ENCODE measurements around the gene CEACAM1. TPM values are rescaled to one million over a fixed set of nuclear protein-coding genes. Genes with fewer than 3 reads are reported as not detected.
"Not testable (repeated sequence)": the region's sequence is repeated elsewhere in the genome, so short reads cannot be mapped to it uniquely, and the experiment has no call there.

CEACAM1 gene
- polyA plus RNA-seq, 4 donors, result 16.3 to 54.2 (median 32.9) TPM

DNA sequence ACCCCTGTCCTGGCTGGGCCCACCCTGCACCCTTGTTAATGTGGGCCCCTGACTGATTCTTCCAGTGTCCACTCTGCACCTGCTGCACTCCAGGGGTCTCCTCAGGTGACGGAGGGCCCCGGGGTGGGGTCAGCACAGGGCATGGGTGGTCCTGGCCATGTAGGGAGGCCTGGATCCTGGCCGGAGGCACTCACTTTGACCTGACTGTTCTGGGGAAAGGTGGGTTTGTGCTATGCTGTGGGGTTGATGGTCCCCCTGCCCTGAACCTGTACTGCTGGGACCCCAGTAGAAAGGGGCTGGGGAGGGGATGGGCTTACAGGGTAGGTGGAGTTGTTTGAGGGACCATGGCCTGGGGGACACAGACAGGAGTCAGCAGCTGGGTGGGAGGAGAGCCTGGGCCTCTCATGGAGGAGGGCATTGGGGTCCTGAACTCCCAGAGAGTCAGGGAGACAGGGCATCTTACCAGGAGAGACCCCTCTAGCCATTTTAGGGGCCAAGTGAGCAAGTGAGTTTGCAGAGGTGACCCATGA lies 25.8 kb upstream of the CEACAM1 start:
- 77 to 92% (median 88%) methylated on average over 3 of the region's 3 CpGs for WGBS, 3 donors
- peaks cover 0 to 2% (median 0%) of the 10 kb centered on the region in 3 donors for H3K27me3 ChIP-seq (ENCODE audit: control insufficient read depth in 3 of 3, insufficient read depth in 3 of 3, low read length in 3 of 3)
- H3K36me3 ChIP-seq (ENCODE audit: control insufficient read depth in 3 of 3, insufficient read depth in 2 of 3, low read depth in 1 of 3, low read length in 3 of 3), result no peaks in the 10 kb centered on the region
- H3K9me3 ChIP-seq (ENCODE audit: control insufficient read depth in 2 of 2, insufficient read depth in 1 of 2, low read depth in 1 of 2, low read length in 1 of 2), result peaks cover 0 to 5% of the 10 kb centered on the region in 2 donors
- H3K27ac ChIP-seq (ENCODE audit: low read depth in 1 of 3, low read length in 2 of 3), result no peak overlapping the region
- H3K4me1 ChIP-seq (ENCODE audit: control insufficient read depth in 3 of 3, insufficient read depth in 2 of 3, low read depth in 1 of 3, low read length in 2 of 3), result no peaks in the 10 kb centered on the region
- no peak overlapping the region for H3K4me3 ChIP-seq (ENCODE audit: low read depth in 1 of 3, low read length in 3 of 3)
- FAIRE-seq (no peak), DNase-seq (no peak)

GRCh38 chr19:42553292-42554045 lies 25.2 kb upstream of the CEACAM1 start:
- H3K27ac ChIP-seq (ENCODE audit: low read depth in 1 of 3, low read length in 2 of 3), result no peak overlapping the region
- no peaks in the 10 kb centered on the region for H3K4me1 ChIP-seq (ENCODE audit: control insufficient read depth in 3 of 3, insufficient read depth in 2 of 3, low read depth in 1 of 3, low read length in 2 of 3)
- H3K36me3 ChIP-seq (ENCODE audit: control insufficient read depth in 3 of 3, insufficient read depth in 2 of 3, low read depth in 1 of 3, low read length in 3 of 3), result no peaks in the 10 kb centered on the region
- peaks cover 0 to 10% of the 10 kb centered on the region in 2 donors for H3K9me3 ChIP-seq (ENCODE audit: control insufficient read depth in 2 of 2, insufficient read depth in 1 of 2, low read depth in 1 of 2, low read length in 1 of 2)
- peaks cover 0 to 2% (median 0%) of the 10 kb centered on the region in 3 donors for H3K27me3 ChIP-seq (ENCODE audit: control insufficient read depth in 3 of 3, insufficient read depth in 3 of 3, low read length in 3 of 3)
- no peak overlapping the region for H3K4me3 ChIP-seq (ENCODE audit: low read depth in 1 of 3, low read length in 3 of 3)
- FAIRE-seq (no peak), DNase-seq (no peak)
- WGBS, 3 donors, result 63 to 71% (median 65%) methylated on average over 8 of the region's 8 CpGs

DNA sequence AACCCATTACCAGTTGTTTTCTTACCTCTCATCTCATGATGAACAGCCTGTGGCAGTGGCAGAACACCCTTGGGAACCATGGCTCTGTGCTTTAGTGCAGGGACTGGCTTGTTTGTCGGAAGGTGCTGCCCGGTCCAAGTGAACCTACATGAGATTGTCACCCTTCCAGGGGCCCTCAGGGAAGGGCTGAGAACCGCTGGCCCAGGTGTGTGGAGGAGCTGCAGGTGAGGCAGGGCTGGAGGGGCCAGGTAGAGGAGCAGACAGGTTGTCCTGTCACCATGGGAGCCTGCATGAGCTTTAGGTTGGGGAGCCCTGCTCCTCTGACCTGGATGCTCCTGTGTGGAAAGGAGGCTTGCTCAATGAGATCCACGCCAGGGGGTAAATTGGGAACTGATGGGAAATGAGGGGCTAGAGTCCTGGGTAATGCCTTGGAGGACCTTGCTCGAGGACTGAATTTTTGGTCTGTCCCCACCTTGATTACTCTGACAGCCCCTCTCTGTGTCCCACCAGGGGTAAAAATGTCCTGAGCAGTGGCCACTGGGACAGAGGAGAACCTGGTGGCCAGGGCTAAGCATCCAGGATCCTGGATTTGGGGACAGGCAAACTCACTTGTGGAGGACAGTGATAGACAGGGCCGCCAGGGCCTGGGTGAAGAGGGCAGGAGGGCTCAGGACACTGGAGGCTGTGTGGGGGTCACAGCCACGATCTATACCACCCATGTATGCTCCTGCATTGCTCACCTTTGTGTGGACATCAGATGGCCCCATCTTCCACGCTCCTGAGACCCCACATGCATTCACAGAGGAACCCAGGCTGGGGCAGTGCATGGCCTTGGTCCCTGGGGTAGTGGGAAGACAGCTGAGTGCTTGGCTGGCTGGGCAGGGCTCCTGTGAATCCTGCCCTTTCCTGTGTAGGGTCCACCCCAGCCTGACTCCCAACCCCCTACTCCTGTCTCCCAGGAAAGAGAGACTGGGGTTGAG lies 24.1 kb upstream of the CEACAM1 start:
- Histone ChIP-seq H3K4me1 (ENCODE audit: control insufficient read depth in 3 of 3, insufficient read depth in 2 of 3, low read depth in 1 of 3, low read length in 2 of 3) (no peaks in the 10 kb centered on the region), H3K9me3 (ENCODE audit: control insufficient read depth in 2 of 2, insufficient read depth in 1 of 2, low read depth in 1 of 2, low read length in 1 of 2) (peaks cover 0 to 10% of the 10 kb centered on the region in 2 donors), H3K36me3 (ENCODE audit: control insufficient read depth in 3 of 3, insufficient read depth in 2 of 3, low read depth in 1 of 3, low read length in 3 of 3) (no peaks in the 10 kb centered on the region), H3K4me3 (ENCODE audit: low read depth in 1 of 3, low read length in 3 of 3) (no peak overlapping the region), H3K27me3 (ENCODE audit: control insufficient read depth in 3 of 3, insufficient read depth in 3 of 3, low read length in 3 of 3) (peaks cover 0 to 2% (median 0%) of the 10 kb centered on the region in 3 donors), H3K27ac (ENCODE audit: low read depth in 1 of 3, low read length in 2 of 3) (no peak overlapping the region)
- 65 to 79% (median 69%) methylated on average over 8 of the region's 8 CpGs for WGBS, 3 donors
- no peak for DNase-seq
- FAIRE-seq, result no peak

- H3K36me3 ChIP-seq (ENCODE audit: control insufficient read depth in 3 of 3, insufficient read depth in 2 of 3, low read depth in 1 of 3, low read length in 3 of 3); H3K27ac ChIP-seq (ENCODE audit: low read depth in 1 of 3, low read length in 2 of 3); FAIRE-seq; H3K9me3 ChIP-seq (ENCODE audit: control insufficient read depth in 2 of 2, insufficient read depth in 1 of 2, low read depth in 1 of 2, low read length in 1 of 2); H3K27me3 ChIP-seq (ENCODE audit: control insufficient read depth in 3 of 3, insufficient read depth in 3 of 3, low read length in 3 of 3); H3K4me3 ChIP-seq (ENCODE audit: low read depth in 1 of 3, low read length in 3 of 3); H3K4me1 ChIP-seq (ENCODE audit: control insufficient read depth in 3 of 3, insufficient read depth in 2 of 3, low read depth in 1 of 3, low read length in 2 of 3); DNase-seq: not testable (repeated sequence)
- 88 to 95% (median 94%) methylated on average over 6 of the region's 6 CpGs for WGBS, 3 donors
These were observed 22.2 kb upstream of the CEACAM1 start for GRCh38 chr19:42550521-42550920.

DNA sequence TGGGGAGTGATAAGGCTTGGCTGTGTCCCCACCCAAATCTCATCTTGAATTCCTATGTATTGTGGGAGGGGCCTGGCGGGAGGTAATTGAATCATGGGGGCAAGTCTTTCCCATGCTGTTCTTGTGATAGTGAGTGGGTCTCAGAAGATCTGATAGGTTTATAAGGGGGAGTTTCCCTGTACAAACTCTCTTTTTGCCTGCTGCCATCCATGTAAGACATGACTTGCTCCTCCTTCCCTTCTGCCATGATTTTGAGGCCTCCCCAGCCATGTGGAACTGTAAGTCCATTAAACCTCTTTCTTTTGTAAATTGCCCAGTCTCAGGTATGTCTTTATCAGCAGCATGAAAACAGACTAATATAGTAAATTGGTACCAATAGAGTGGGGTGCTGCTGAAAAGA lies 20.8 kb upstream of the CEACAM1 start:
- 55 to 92% (median 88%) methylated on average over 1 of the region's 1 CpG for WGBS, 3 donors
- H3K36me3 ChIP-seq (ENCODE audit: control insufficient read depth in 3 of 3, insufficient read depth in 2 of 3, low read depth in 1 of 3, low read length in 3 of 3); FAIRE-seq; H3K4me1 ChIP-seq (ENCODE audit: control insufficient read depth in 3 of 3, insufficient read depth in 2 of 3, low read depth in 1 of 3, low read length in 2 of 3); H3K27ac ChIP-seq (ENCODE audit: low read depth in 1 of 3, low read length in 2 of 3); DNase-seq; H3K27me3 ChIP-seq (ENCODE audit: control insufficient read depth in 3 of 3, insufficient read depth in 3 of 3, low read length in 3 of 3); H3K9me3 ChIP-seq (ENCODE audit: control insufficient read depth in 2 of 2, insufficient read depth in 1 of 2, low read depth in 1 of 2, low read length in 1 of 2); H3K4me3 ChIP-seq (ENCODE audit: low read depth in 1 of 3, low read length in 3 of 3): not testable (repeated sequence)

GRCh38 chr19:42548552-42548951 lies 20.3 kb upstream of the CEACAM1 start:
- DNase-seq (no peak), FAIRE-seq (no peak)
- Histone ChIP-seq H3K27ac (ENCODE audit: low read depth in 1 of 3, low read length in 2 of 3) (no peak overlapping the region), H3K4me1 (ENCODE audit: control insufficient read depth in 3 of 3, insufficient read depth in 2 of 3, low read depth in 1 of 3, low read length in 2 of 3) (no peaks in the 10 kb centered on the region), H3K4me3 (ENCODE audit: low read depth in 1 of 3, low read length in 3 of 3) (no peak overlapping the region), H3K27me3 (ENCODE audit: control insufficient read depth in 3 of 3, insufficient read depth in 3 of 3, low read length in 3 of 3) (peaks cover 0 to 3% (median 0%) of the 10 kb centered on the region in 3 donors), H3K36me3 (ENCODE audit: control insufficient read depth in 3 of 3, insufficient read depth in 2 of 3, low read depth in 1 of 3, low read length in 3 of 3) (no peaks in the 10 kb centered on the region), H3K9me3 (ENCODE audit: control insufficient read depth in 2 of 2, insufficient read depth in 1 of 2, low read depth in 1 of 2, low read length in 1 of 2) (peaks cover 0 to 10% of the 10 kb centered on the region in 2 donors)
- WGBS, 3 donors, result 58 to 62% (median 60%) methylated on average over 4 of the region's 4 CpGs

GRCh38 chr19:42547929-42548328 lies 19.6 kb upstream of the CEACAM1 start:
- Histone ChIP-seq H3K4me3 (ENCODE audit: low read depth in 1 of 3, low read length in 3 of 3) (no peak overlapping the region), H3K27me3 (ENCODE audit: control insufficient read depth in 3 of 3, insufficient read depth in 3 of 3, low read length in 3 of 3) (peaks cover 0 to 3% (median 0%) of the 10 kb centered on the region in 3 donors), H3K4me1 (ENCODE audit: control insufficient read depth in 3 of 3, insufficient read depth in 2 of 3, low read depth in 1 of 3, low read length in 2 of 3) (no peaks in the 10 kb centered on the region), H3K36me3 (ENCODE audit: control insufficient read depth in 3 of 3, insufficient read depth in 2 of 3, low read depth in 1 of 3, low read length in 3 of 3) (no peaks in the 10 kb centered on the region), H3K9me3 (ENCODE audit: control insufficient read depth in 2 of 2, insufficient read depth in 1 of 2, low read depth in 1 of 2, low read length in 1 of 2) (peaks cover 0 to 10% of the 10 kb centered on the region in 2 donors), H3K27ac (ENCODE audit: low read depth in 1 of 3, low read length in 2 of 3) (no peak overlapping the region)
- 25 to 51% (median 46%) methylated on average over 2 of the region's 2 CpGs for WGBS, 3 donors
- FAIRE-seq (no peak), DNase-seq (no peak)

GRCh38 chr19:42546831-42547500 lies 18.7 kb upstream of the CEACAM1 start:
- Histone ChIP-seq H3K4me3 (ENCODE audit: low read depth in 1 of 3, low read length in 3 of 3) (no peak overlapping the region), H3K27me3 (ENCODE audit: control insufficient read depth in 3 of 3, insufficient read depth in 3 of 3, low read length in 3 of 3) (peaks cover 0 to 3% (median 0%) of the 10 kb centered on the region in 3 donors), H3K4me1 (ENCODE audit: control insufficient read depth in 3 of 3, insufficient read depth in 2 of 3, low read depth in 1 of 3, low read length in 2 of 3) (no peaks in the 10 kb centered on the region), H3K36me3 (ENCODE audit: control insufficient read depth in 3 of 3, insufficient read depth in 2 of 3, low read depth in 1 of 3, low read length in 3 of 3) (no peaks in the 10 kb centered on the region), H3K9me3 (ENCODE audit: control insufficient read depth in 2 of 2, insufficient read depth in 1 of 2, low read depth in 1 of 2, low read length in 1 of 2) (peaks cover 0 to 10% of the 10 kb centered on the region in 2 donors), H3K27ac (ENCODE audit: low read depth in 1 of 3, low read length in 2 of 3) (no peak overlapping the region)
- WGBS, 3 donors, result 47 to 74% (median 69%) methylated on average over 4 of the region's 4 CpGs
- DNase-seq (no peak), FAIRE-seq (no peak)

Data from small intestine (tissue), 7 donors.